HG03571 (cell line): ENCODE data around the gene LZIC.

ENCODE experiments used
- ATAC-seq: cut with Tn5 transposase; IDR thresholded peaks from one replicate; pipeline ENCODE4 v1.9.1; 2021; ENCODE audit not compliant: unreplicated experiment

LZIC gene

DNA sequence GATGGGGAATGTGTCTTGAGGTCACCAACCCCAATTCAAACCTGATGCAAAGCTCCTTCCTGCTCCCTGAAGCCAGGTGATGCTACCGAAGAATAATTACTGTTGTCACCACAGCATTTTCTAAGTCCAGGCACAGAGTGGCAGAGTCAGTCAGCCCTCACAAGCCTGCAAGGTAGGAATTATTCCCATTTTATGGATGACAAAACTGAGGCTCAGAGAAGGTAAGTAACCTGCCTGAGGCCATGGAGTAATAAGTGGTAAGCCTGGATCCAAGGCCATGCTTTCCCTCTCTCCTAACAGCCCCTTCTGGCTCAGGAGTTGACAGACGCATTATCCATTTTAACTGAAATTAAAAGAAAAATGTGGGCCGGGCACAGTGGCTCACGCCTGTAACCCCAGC lies 56.1 kb downstream of the LZIC start:
- no peak for ATAC-seq

GRCh38 chr1:9886092-9886742 lies 57.0 kb downstream of the LZIC start:
- no peak for ATAC-seq

GRCh38 chr1:9884805-9885204 lies 58.4 kb downstream of the LZIC start:
- ATAC-seq: no peak

GRCh38 chr1:9883585-9884449 lies 59.4 kb downstream of the LZIC start:
- ATAC-seq: no peak

GRCh38 chr1:9882945-9883303 lies 60.3 kb downstream of the LZIC start:
- ATAC-seq: no peak

DNA sequence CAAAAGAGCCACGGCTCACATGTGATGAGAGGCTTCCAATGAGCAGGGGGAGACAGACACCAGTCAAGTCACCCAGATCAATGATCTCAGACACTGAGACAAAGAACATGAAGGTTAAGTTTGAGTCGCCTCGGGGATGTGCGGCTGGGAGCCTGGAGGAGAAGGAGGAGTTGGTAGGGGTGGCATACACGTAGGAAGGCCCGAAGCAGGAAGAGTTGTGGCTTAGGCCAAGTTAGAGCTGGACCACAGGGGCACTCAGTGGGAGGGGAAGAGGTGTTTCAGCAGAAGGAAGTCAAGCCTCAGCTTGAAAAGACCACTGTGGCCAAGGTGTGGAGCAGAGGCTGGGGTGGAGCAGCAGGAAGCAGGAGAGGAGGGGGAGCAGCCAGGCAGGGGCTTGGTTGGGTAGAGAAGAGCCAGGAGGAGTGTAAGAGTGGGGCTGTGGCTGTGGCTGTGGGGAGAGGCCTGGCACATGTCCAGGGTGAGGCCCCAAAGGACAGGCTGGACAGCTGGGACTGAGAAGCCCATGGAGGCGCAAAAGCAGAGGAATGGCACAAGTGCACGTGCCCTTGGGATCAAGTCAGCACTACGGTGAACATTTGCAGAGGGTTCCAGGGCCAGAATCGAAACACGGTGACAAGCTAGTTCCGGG lies 60.8 kb downstream of the LZIC start:
- ATAC-seq: no peak

DNA sequence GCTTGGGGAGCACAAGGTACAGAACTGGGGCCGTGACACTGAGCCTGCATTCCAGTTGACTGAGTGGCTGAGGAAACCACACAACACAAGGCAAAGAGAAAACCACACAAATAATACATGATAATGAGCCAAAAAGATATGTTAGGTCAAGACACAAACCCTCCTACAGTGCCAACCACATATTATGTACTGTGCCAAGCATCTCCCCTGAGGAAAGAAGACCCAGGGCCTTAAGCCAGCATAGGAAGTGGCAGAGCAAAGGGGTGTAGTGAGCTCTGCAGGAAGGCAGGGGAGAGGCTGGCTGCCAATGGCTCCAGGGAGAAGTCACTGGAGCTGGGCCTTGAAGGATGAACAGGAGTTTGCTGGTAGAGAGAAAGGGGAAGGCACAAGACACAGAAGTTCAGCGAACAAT lies 61.3 kb downstream of the LZIC start:
- ATAC-seq: no peak
